NCI-H82 (cell line): Measurements from ENCODE around the gene KRTAP4-3.
"Not testable (repeated sequence)": the region's sequence is repeated elsewhere in the genome, so short reads cannot be mapped to it uniquely, and the experiment has no call there.

ENCODE experiments used
- DNase-seq: peaks from one replicate; lab custom pipeline; 2025; lab: John Stamatoyannopoulos, UW

The KRTAP4-3 gene

DNA sequence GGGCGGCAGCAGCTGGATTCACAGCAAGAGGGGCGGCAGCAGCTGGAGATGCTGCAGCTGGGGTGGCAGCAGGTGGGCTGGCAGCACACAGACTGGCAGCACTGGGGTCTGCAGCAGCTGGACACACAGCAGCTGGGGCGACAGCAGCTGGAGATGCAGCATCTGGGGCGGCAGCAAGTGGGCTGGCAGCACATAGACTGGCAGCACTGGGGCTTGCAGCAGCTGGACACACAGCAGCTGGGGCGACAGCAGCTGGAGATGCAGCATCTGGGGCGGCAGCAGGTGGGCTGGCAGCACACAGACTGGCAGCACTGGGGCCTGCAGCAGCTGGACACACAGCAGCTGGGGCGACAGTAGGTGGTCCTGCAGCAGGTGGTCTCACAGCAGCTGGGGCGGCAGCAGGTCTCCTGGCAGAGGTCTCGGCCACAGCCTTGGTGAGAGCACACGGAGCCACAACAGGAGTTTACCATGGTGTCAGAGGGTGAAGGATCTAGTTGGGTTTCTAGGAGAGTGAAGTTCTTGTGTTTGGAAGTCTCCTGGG, 50.1 kb downstream of the KRTAP4-3 start, which contains the start of gene KRTAP4-11:
Gene KRTAP4-11, minus strand, starts transcription at position 528 of the 541 bp plus-strand sequence. Its CDS starts 58 bp downstream, at position 470.
- DNase-seq, result not testable (repeated sequence)
